GM18907 (cell line): Measurements from ENCODE around the gene FAM163B.

Experiments used
- ATAC-seq: cut with Tn5 transposase; IDR thresholded peaks from one replicate; pipeline ENCODE4 v1.9.1; 2021; ENCODE audit warnings: mild to moderate bottlenecking, moderate library complexity; ENCODE audit not compliant: unreplicated experiment

The FAM163B gene

DNA sequence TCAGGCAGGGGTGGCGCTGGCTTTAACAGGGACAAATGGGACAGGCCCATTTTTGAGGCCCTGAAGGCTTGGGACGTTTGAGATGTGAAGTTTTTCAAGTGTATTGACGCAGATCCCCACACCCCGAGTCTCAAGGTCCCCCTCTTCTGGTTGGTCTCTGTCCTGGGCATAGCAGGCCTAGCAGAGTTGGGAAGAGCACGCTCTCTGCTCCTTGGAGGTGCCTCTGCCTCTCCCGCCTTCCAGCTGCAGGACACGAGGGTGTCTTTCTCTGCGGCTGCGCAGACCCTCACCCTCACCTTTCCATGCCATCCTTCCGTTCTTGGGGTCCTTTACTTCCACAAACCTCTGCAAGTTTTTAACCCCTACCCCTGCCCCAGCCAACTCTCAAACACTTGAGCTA lies 56.1 kb downstream of the FAM163B start:
- no peak for ATAC-seq

DNA sequence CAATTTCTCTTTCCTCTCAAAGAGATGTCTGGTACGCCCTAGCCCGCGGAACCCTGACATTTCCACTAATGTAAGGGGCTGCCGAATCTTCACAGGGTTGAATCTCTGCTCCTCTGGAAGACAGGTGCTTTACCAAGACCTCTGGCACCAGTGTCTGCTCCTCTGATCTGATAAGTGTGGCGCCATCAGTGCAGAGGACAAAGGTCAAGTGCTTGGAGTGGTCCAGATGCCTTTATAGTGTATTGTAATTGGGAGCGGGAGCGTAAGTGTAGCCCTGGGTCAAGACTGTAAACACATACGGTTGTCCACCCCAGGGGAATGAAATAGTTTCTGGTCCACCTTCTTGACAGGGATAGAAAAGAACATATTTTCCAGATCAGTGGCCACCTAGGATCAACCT lies 57.0 kb downstream of the FAM163B start:
- ATAC-seq: no peak

DNA sequence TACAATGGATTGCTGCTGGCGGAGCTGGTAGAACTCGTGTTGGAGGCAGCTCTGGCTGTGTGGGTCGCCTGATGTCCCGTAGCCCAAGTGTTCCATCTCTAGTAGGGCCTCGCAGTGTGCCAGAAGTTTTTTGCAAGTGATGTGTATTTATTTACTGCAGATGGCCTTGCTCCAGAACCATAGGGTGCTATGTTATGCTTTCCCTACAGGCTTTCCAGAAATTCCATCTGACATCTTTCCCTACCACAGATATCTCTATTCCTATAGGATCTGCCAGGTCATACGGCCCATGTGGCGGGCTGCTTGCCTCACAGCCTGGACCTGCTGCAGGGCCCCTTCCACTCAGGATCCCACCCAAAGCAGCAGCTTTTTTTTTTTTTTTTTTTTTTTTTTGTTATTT lies 57.7 kb downstream of the FAM163B start:
- no peak for ATAC-seq

DNA sequence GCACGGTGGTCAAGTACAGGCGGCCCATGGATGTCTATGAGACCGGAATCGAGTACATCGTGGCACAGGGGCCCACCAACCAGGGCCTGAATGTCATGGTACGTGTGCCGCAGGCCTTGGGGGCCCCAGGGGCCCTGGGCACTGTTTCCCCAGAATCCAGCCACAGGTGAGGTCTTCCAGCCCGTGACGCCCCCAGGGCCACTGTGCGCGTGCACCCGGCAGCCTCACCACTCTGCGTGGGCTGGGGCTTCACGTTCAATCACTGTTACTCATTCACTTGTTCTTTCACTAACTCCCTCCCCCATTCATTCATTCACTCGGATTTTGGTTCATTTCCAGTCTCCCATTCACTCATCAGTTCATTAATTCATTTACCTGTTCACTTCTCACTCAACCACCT lies 62.1 kb downstream of the FAM163B start:
- ATAC-seq: no peak

DNA sequence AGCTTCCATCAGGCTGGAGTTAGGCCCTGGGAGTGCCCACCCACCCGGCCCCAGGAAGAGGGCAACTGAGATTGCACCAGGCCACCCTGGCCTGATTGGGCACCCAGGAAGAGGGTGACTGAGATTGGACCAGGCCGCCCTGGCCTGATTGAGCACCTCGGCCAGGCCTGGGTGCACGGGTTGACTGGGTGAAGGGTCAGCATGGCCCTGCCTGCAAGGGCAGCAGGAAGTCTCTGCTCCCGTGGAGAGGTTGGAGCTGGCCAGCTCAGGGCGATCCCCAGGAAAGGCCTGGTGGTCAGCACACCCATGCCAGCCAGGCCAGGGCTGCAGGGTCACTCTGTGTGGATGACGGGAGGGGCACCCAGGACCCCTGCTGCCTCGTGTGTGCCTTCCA lies 62.9 kb downstream of the FAM163B start:
- ATAC-seq: no peak

DNA sequence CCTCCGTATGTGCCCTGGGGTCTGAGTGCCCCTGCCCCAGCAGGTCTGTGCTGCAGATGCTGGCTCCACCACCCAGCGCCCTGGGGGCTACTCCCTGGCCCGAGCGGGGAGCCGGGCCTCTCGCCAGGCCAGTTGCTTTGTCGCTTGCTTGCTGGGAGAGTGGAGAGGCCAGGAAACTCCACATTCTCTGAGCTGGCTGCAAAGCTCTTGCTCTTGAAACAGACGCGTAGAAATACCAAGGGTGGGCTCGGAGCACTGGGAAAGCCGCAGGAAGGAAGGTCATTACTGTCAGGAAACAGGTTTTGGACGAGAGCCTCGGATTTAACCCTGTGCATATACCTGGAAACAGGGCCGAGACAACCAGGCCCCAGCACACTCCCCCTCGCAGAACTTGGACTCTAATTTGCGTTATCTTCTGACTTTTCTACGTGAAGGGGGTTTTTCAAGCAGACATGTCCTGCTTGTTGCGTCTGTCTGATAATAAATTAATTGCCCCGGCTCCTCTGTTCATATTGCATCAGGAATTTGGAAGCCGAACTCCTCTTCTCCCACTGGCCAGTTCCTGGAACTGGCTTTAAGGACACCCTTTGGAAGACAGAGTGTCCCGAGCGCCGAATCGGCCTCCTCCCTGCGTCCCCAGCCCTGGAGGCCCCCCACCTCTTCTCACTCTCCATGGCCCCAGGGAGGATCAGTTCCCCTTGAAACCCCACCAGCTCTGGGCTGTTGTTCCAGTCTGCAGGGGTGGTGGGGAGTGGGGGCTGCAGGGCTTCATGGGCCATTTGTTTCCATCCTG lies 63.5 kb downstream of the FAM163B start:
- no peak for ATAC-seq

DNA sequence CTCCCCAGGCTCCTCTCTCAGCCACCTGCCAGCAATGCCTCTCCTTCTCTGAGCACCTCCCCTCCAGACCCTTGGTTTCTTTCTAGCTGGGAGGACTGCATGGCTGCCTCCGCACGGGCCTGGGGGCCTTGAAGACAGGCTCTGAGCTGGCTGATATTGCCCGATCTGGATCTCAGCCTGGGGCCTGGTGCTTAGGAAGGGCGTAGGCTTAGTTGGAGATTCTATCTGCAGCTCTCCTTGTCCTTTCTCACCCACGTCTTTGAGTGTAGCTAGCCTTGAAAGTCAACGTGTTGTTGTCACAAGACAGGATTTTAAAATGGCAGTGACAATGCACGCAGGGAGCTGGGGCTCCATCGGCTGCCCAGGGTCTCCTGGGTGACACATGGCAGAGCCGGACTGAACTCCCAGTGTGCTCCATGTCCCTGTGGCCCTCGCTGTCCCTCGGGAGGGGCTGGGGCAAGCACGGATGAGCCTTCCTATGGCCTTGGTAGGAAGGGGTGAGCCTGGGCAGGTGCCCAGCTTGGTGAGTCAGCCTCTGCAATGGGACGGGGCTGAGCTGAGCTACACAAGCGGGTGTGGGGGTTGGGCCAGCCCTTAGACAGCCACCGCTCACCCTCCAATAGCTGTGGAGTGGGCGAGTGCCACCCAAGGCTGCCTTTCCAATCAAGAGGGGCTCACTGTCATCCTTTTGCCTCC lies 65.3 kb downstream of the FAM163B start:
- no peak for ATAC-seq

DNA sequence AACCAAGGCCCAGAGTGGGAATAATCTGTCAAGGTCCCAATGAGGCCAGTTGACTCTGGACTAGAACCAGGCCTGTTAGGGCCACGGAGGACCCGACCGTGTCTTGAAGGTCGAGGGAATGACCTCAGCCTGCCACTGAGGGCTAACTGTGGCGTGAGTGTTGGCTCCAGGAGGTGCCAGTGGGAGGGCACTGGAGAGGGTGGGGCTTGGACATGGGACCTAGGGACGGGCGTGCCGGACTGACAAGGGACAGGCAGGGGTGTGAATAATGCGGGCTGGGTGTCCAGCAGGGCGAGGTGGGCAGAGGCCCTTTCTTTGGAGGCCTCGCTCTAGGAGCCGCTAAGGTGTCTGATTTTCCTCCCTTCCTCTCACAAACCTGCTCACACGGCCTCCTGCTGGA lies 67.2 kb downstream of the FAM163B start:
- ATAC-seq: no peak

DNA sequence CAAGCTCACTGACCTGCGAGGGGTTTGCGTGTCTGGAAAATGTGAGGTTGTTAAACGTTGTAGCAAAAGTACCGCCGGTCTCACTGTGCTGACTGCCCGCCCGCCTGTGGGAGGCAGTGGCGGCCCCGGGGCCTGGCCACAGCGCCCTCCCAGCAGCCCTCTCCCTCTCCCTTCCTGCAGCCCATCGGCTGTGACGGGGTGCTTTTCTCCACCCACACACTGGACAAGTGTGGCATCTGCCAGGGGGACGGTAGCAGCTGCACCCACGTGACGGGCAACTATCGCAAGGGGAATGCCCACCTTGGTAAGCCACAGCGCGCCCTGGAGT lies 68.5 kb downstream of the FAM163B start:
- no peak for ATAC-seq

DNA sequence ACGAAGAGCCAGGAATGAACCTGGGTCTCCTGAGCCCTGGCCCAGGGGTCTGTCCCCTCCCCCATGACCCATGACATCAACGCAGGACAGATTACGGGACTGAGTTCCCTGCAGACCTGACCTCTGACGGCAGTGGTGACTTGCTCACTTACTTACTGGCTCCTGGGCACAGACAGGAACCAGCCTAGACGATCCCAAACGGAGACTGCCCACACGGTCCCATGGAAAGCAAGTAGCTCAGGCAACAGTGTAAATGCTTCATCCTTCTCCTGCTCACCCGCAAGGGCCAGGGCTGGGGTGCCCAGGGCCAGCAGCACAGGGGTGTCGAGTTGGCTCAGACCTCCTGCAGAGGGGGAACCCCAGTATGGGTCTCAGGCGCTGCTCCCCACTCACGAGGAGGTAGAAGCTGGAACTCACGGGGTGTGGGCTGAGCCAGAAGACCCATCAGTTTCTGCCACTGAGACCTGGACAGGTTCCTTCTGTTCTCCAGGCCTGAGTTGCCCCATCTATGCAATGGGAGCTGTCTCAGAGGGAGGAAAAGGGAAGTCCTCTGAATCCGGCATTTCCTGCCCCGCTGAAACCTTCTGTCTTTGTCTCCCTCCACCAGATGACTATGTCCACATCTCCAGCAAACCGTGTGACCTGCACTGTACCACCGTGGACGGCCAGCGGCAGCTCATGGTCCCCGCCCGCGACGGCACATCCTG lies 69.0 kb downstream of the FAM163B start:
- ATAC-seq: no peak

DNA sequence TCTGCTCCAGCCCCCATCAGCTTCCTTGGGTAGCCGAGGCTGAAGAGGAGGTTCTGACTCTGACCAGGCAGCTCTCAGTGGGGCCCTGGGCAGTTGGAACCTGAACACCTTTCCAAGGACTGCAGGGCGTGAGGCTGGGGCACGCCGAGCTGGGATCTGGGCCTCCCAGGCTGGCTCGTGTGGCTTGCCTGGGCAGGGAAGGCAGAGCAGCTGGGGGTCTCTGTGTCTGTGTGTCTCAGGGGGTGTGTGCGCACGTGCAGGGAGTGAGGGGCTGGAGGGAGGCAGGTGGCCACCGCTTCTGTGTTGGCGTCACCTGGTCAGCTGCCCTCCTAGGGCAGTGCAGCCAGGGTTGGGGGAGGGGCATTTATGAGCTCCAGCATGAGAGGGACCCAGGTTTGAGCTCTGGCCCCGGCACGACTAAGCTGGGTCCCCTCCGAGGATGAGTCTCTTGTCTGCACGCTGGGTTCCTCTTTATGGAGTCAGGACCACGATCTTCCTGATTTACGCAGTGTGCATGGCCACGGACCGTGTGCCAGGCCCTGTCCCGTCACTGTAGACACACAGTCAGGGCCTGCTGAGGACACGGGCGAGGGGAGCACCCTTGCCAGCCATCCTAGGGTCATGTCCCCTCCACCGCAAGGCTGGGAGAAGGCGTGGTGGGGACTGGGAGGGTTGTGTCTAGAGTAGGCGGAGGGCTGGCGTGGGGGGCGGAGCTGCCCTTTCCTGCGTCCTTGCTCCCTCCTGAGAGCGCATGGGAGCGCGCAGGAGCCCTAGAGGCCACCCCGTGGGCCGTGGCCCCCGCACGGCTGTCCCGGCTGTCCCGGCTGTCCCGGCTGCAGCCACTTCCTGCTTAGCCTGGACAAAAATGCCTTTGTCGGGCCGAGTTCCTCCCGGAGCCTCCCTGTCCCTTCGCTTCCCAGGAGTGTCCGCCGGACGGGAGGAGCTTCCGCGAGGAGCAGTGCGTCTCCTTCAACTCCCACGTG lies 70.0 kb downstream of the FAM163B start:
- no peak for ATAC-seq

DNA sequence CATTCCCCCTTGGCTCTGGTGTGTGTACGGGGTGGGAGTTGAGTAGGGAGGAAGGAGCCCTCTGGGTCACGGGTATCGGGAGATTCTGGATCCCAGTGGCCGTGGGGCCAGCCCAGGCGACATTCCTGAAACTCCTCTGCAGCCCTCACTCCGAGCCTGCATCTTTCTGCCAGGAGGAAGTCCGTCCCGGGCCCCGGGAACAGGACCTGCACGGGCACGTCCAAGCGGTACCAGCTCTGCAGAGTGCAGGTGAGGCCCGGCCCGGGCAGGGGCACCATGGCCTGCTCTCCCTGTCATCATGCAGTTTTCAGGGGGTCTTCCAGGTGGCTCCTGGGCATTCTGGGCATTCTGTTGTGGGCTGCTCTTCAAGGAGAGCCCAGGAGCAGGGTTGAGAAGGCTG lies 71.0 kb downstream of the FAM163B start:
- no peak for ATAC-seq

DNA sequence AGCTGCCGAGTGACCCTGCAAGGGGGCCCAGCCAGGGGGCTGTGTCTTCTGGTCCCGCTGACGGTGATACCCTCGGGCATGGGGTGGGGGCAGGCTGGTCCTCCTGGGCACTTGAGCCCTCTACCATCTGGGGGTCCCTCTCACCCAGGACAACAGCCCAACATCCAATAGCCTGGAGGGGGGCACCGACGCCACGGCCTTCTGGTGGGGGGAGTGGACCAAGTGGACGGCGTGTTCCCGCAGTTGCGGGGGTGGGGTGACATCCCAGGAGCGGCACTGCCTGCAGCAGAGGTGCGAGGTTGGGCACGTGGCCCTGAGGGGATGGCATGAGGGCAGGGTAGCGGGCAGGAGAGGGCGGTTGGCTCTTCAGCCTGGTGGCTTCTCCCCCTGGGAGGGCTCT lies 71.9 kb downstream of the FAM163B start:
- ATAC-seq: no peak

DNA sequence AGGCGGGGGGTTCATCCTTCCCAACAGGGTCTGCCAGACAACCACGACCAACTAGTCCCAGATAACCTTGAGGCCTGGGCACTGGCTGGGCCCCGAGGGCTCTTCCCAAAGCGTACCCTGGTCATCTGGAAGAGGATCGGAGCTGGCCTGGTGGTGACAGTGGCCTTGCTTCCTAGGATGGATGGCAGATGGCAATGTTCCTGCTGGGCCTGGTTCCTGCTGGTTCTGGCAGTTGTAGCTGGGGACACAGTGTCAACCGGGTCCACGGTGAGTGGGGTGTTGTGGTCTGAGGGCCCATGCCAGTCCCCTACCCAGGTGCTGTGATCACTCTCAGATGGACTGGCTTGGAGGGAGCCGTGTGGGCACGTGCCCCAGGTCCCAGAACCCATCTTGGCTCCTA lies 72.7 kb downstream of the FAM163B start:
- ATAC-seq: no peak

DNA sequence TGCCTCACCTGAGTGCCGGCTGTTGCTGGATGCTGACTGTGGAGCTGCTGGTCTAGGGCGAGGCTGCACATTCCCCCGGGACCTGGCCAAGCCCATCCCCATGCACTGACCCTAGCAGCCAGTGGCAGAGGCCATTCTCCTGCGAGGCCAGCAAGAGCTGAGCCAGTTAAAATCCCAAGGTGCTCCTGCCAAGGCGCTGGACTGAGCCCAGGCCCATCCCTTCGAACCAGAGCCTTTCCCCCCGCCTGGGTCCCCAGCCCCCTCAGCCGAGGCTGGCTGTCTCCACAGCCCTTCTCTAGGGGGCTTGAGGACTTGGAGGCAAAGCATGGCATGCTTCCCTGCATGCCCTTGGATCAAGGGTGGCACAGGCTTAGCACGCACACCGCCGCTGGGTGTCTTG lies 73.1 kb downstream of the FAM163B start:
- no peak for ATAC-seq

DNA sequence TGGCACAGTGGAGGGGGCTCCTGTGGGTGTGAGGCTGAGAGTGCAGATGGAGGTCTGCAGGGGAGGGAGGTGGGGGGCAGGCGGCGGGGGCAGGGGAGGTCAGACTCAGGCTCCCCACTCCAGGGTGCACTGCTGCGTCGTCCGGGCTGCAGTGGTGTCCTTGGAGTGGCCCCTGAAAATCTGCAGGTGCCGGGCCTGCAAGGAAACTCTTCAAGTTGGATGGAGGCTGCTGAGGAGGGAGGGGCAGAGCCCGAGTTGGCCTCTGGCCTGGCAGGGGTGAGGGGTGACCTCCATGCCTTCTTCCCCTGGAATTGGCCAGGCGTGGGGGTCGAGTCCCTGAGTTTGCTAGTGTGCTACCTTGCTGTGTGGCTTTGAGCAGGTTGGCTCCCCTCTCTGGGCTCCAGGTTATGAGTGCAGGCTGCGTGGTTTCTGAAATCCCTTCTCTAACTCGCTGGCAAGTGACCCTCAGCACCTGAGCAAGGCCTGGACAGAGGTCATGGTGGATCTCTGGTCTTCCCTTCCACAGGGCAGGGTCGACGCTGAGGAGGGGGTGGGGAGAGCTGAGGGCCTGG lies 73.8 kb downstream of the FAM163B start:
- no peak for ATAC-seq

DNA sequence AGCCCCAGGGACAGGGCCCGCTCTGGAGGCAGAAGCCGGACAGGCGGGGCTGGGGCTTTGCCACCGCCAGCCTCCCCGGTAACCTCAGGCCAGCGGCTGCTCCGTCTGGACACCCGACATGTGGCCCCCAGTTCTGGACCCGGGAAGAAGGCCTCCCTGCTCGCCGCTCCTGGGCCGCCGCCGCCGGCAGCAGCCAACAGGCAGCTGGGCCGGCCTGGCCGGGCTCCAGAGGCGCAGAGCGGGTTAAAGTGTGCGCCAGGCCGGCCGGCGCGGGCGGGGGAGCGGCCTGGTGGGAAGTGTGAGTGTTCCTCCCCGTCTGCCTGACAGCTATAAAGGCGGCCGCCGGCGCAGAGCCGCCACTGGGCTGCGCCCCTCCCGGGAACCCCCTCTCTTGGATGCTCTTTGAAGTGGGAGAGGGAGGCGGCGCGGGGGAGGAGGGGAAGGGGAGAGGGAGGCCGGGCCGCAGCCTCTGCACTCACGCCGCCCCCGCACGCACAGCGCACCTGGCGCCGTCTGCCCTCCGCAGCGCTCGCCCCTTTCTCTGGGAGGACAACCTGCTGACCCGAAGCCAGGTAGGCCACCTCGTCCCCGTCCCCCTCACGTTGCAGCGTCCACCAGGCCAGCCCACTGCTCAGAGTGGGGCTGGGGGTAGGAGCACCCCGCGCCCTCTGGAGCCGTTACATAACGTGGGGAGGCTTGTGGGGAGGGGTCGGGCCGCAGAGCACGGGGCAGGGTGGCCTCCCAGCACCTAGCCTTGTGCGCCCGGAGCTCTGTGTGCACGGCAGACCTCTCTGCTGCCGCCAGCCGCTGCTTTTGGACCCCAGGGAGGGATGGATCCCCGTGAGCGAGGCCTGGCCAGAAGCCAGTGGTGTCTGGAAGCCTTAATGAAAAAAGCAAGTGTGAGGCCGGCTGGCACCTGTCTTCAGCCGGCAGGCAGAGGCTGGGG lies 74.6 kb downstream of the FAM163B start, which contains the start of gene ADAMTSL2:
Gene ADAMTSL2 (plus strand): TSS at position 359 of the 946 bp plus-strand sequence. CDS start 2,009 bp downstream, outside the sequence.
- ATAC-seq: no peak

DNA sequence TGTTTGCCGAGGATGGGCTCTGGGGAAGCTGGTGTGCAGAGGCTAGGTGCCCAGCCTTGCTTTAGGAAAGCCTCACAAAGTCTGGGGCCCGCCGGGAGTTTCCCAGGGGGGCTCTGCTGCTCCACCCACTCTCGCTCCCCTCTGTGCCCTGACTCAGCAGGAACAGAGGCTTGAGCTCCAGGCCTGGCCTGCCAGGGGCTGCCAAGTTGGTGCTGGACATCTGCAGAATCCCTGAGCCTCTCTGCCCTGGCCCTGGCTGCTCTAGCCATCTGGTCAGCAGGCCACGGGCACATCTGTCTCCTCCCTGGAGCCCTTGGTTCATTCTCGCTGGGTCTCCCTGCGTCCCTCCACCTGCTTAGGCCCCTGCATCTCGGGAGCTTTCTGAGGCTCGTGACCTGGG lies 75.3 kb downstream of the FAM163B start:
- no peak for ATAC-seq

DNA sequence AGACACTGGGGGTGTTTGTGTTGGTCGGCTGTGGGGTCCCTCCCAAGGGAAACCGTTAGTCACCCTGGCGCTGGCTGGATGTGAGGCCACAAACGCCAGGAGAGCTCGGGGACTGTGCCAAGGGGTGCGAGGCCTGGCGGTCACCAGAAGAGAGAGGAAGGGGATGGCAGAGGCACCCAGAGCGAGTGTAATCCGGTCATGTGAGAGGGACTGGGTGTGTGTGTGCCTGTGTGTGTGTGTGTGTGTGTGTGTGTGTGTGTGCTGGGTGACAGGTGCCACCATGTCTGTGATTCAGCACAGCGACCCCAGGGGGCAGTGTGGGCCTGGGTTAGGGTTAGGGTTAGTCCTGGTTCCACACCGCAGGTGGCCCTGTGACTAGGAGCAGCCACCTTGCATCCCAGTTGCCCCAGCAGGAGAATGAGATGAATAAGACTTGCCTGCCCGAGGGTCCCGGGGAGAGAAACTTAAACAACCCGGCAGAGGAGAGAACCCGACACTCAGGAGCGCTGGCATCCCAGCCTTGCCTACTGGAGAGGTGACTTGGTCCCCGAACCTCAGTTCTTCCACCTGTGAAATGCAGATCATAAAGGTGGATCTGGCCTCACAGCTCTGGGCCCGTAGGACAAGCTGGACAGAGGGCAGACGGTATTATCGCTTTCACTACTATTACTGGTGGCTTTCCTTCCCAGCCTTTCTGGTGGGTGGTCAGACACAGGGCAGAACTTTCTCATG lies 76.1 kb downstream of the FAM163B start:
- ATAC-seq: no peak
